K562 (cell line): ENCODE results near the gene ADAMTSL2. TPM values are rescaled to one million over a fixed set of nuclear protein-coding genes. Genes with fewer than 3 reads are reported as not detected.

Source experiments
- ATAC-seq: fragments of 200-7000 bp; cut with Tn5 transposase; 3 replicates; pipeline ENCODE4 v1.9.1; 2020; ENCODE audit warnings: moderate library complexity
- BruUV-seq: library from RNA; stranded (reverse); fragments of 400-500 nt; replicated peaks from 2 replicates; lab custom pipeline; 2021; lab: Mats Ljungman, UMichigan
- CTCF ChIA-PET: fragments of 300-600 bp; formaldehyde crosslinking; extraction: SDS; loops from one replicate; lab custom pipeline; 2021; ENCODE audit warnings: low intra/inter-chr PET ratio; lab: Yijun Ruan, JAX
- POLR2A ChIA-PET: fragments of 300-600, 350-650 bp; sonication (Branson Sonifier 250); formaldehyde crosslinking; extraction: SDS; loops from one replicate; lab custom pipeline; 2021; ENCODE audit warnings: antibody characterized with exemption, inconsistent platforms; lab: Yijun Ruan, JAX
- DNase-seq, 4 experiments: peaks; one replicate each; pipeline versions ENCODE4 v3.0.0 to v3.0.0-alpha.2; 2011 to 2018; ENCODE audit warnings: low spot score in 3 of 4, mixed read lengths in 3 of 4; ENCODE audit errors: extremely low read depth in 1 of 4
- FAIRE-seq: peaks from 2 replicates; lab custom pipeline; 2011; peaks lifted over from hg19 to GRCh38; lab: Jason Lieb, UNC
- H2AFZ ChIP-seq: 2 replicates; pipeline ENCODE4 v1.6.0; 2011; ENCODE audit warnings: low read depth, low read length, control low read depth, inconsistent platforms
- H3K27ac ChIP-seq: fragments of 200-600 bp; 3 replicates; pipeline ENCODE4 v1.8.0; 2011; ENCODE audit warnings: low read depth, mild to moderate bottlenecking, control low read depth, inconsistent platforms, low read length, moderate library complexity, mixed read lengths; ENCODE audit errors: extremely low read depth
- H3K27me3 ChIP-seq, 2 experiments: fragments of 300-600 bp in 1 of 2; 2 replicates in 1 of 2; 3 replicates in 1 of 2; pipeline versions ENCODE4 v1.6.0 to v1.8.0; 2011; ENCODE audit warnings: inconsistent platforms in 2 of 2, low read length in 2 of 2, mild to moderate bottlenecking in 1 of 2, mixed read lengths in 1 of 2, moderate library complexity in 1 of 2; ENCODE audit not compliant: control insufficient read depth in 2 of 2, insufficient read depth in 2 of 2
- H3K36me3 ChIP-seq: fragments of 300-600 bp; 3 replicates; pipeline ENCODE4 v1.8.0; 2011; ENCODE audit warnings: mild to moderate bottlenecking, low read length, inconsistent platforms; ENCODE audit not compliant: control insufficient read depth, insufficient read depth
- H3K4me1 ChIP-seq, 2 experiments: fragments of 200-600 bp in 1 of 2; replicated peaks in 1 of 2; 2 replicates in 1 of 2; 3 replicates in 1 of 2; pipeline versions ENCODE4 v1.5.1 to v1.8.0; 2011; ENCODE audit warnings: inconsistent platforms in 2 of 2, low read length in 2 of 2, mild to moderate bottlenecking in 1 of 2, mixed read lengths in 1 of 2, moderate library complexity in 1 of 2; ENCODE audit not compliant: control insufficient read depth in 2 of 2, insufficient read depth in 2 of 2
- H3K4me2 ChIP-seq: 2 replicates; pipeline ENCODE4 v1.6.1; 2011; ENCODE audit warnings: low read length, control low read depth, inconsistent platforms, mixed read lengths; ENCODE audit not compliant: insufficient read depth
- H3K4me3 ChIP-seq: fragments of 200-600 bp; sonication (generic), shearing (Covaris generic); 2 replicates; pipeline ENCODE4 v1.5.1; 2016; ENCODE audit warnings: control low read depth, inconsistent platforms
- H3K79me2 ChIP-seq: fragments of 200-600 bp; 3 replicates; pipeline ENCODE4 v1.8.0; 2011; ENCODE audit warnings: low read length, inconsistent platforms; ENCODE audit not compliant: control insufficient read depth, insufficient read depth
- H3K9ac ChIP-seq, 2 experiments: 2 replicates each; pipeline versions ENCODE4 v1.6.0 to v1.6.1; 2011; ENCODE audit warnings: low read depth in 2 of 2, low read length in 2 of 2, control low read depth in 1 of 2, inconsistent platforms in 1 of 2, mild to moderate bottlenecking in 1 of 2, mixed read lengths in 1 of 2; ENCODE audit not compliant: insufficient read depth in 1 of 2
- H3K9me1 ChIP-seq: one replicate; pipeline ENCODE4 v1.6.0; 2011; ENCODE audit warnings: inconsistent platforms, mild to moderate bottlenecking, low read length, moderate library complexity; ENCODE audit not compliant: control insufficient read depth, insufficient read depth
- H3K9me3 ChIP-seq: replicated peaks from 2 replicates; pipeline ENCODE4 v1.5.1; 2011; ENCODE audit warnings: low read depth, low read length, inconsistent platforms; ENCODE audit not compliant: control insufficient read depth, insufficient read depth
- H4K20me1 ChIP-seq: replicated peaks from 2 replicates; pipeline ENCODE4 v1.6.1; 2011; ENCODE audit warnings: low read length, inconsistent platforms, mixed read lengths; ENCODE audit not compliant: control insufficient read depth, insufficient read depth
- CBX1 ChIP-seq: sonication (generic); IDR thresholded peaks from 2 replicates; pipeline ENCODE4 v1.6.1; 2016; ENCODE audit warnings: antibody characterized with exemption, low read depth, mild to moderate bottlenecking
- CBX3 ChIP-seq, 2 experiments: IDR thresholded peaks; 1 replicate in 1 of 2; 2 replicates in 1 of 2; pipeline ENCODE4 v1.6.1; 2012; ENCODE audit warnings: inconsistent platforms in 2 of 2, low read length in 2 of 2, borderline replicate concordance in 1 of 2, control low read depth in 1 of 2
- CHD4 ChIP-seq: fragments of 200-600 bp; sonication (generic); IDR thresholded peaks from 3 replicates; pipeline ENCODE4 v1.6.1; 2012; ENCODE audit warnings: low read depth, mild to moderate bottlenecking, mixed read lengths, low read length, inconsistent platforms; ENCODE audit not compliant: insufficient read depth, insufficient replicate concordance, poor library complexity, severe bottlenecking
- ESRRA ChIP-seq: fragments of 450-650 bp; IDR thresholded peaks from 2 replicates; pipeline ENCODE4 v1.6.1; 2014; ENCODE audit warnings: low read depth, mild to moderate bottlenecking, moderate library complexity, borderline replicate concordance
- ETV5 ChIP-seq: sonication (generic); formaldehyde crosslinking; IDR thresholded peaks from 2 replicates; pipeline ENCODE4 v1.4.0; 2020; ENCODE audit warnings: low read depth, mild to moderate bottlenecking, missing genetic modification reagents
- SPI1 ChIP-seq: IDR thresholded peaks from 2 replicates; pipeline ENCODE4 v1.6.1; 2011; ENCODE audit warnings: low read depth, low read length, control low read depth, borderline replicate concordance
- TRIM24 ChIP-seq, 2 experiments: fragments of 450-650 bp; IDR thresholded peaks; 2 replicates each; pipeline ENCODE4 v1.6.1; 2016
- ZC3H8 ChIP-seq: fragments of 450-650 bp; IDR thresholded peaks from 2 replicates; pipeline ENCODE4 v1.6.1; 2017
- ZNF217 ChIP-seq: sonication (generic); formaldehyde crosslinking; IDR thresholded peaks from 2 replicates; pipeline ENCODE4 v1.8.0; 2022; ENCODE audit warnings: mild to moderate bottlenecking, missing genetic modification reagents
- WGBS: fragments of 100-300 bp; shearing (Covaris generic); methylation state at CpG from one replicate; pipeline ENCODE4 v1.1.6; 2016; ENCODE audit warnings: low coverage, mixed read lengths; ENCODE audit not compliant: insufficient coverage; ENCODE audit errors: missing lambda C conversion rate; 5-methylcytosine and 5-hydroxymethylcytosine counted together
- in situ Hi-C: fragments of 300-500 bp; cut with MboI; formaldehyde crosslinking; loops from 4 replicates; pipeline ENCODE4 v1.15.0; 2018; ENCODE audit warnings: inconsistent platforms, mixed read lengths
- intact Hi-C: fragments of 100-400 bp; cut with micrococcal nuclease; formaldehyde crosslinking; loops from 2 replicates; pipeline ENCODE4 v1.14.2; 2022
- polyA plus RNA-seq, 8 experiments: library from polyadenylated mRNA; depleted of rRNA in 4 of 8; stranded (reverse) in 5 of 8; unstranded in 3 of 8; fragments of >200 nt; fragmentation: Nextera tagmentation in 2 of 8; fragmentation: Illumina TruSeq in 1 of 8; extraction: Ambion mirVana in 2 of 8; extraction: Trizol in 1 of 8; gene quantifications; 2 replicates each; pipeline versions ENCODE4 v1.2.1 to v1.2.3, GENCODE V29; 2011 to 2014; ENCODE audit warnings: inconsistent platforms in 1 of 8, missing spikeins in 1 of 8
- total RNA-seq, 7 experiments: library from RNA; depleted of rRNA in 6 of 7; stranded (reverse); fragments of >200 nt in 6 of 7; fragmentation: Illumina TruSeq in 2 of 7; extraction: Trizol in 2 of 7; gene quantifications; 2 replicates each; pipeline versions ENCODE4 v1.2.1 to v1.2.3, GENCODE V29; 2011 to 2021; ENCODE audit warnings: low replicate concordance in 1 of 7
- TF ChIP-seq, protein P1 (sequence below): fragments of 450-650 bp; IDR thresholded peaks from 2 replicates; pipeline ENCODE4 v1.6.1; 2018; ENCODE audit warnings: mild to moderate bottlenecking, low read depth; ENCODE audit not compliant: partially characterized antibody

The ADAMTSL2 gene
- total and polyA plus RNA-seq, 9 of the 15 experiments (the other 6 are each of a cell fraction or from before 2014, with no cell fraction given) = 0.04 TPM; not detected in 8

- TF ChIP-seq CBX1 (peak; percentile 88; the same call in 1 of the 2 replicates), CBX3 (IDR thresholded peaks at IDR 0.05; ENCODE audit: borderline replicate concordance in 1 of 2, low read length in 2 of 2) (peak; percentile 54 to 96), SPI1 (no peak), ZC3H8 (no peak), CHD4 (no peak), TRIM24 (IDR thresholded peaks at IDR 0.05) (peak in 1 of 2 experiments; percentile 72; a peak in 1 of 4 replicates)
- TF ChIP-seq, protein P1, sequence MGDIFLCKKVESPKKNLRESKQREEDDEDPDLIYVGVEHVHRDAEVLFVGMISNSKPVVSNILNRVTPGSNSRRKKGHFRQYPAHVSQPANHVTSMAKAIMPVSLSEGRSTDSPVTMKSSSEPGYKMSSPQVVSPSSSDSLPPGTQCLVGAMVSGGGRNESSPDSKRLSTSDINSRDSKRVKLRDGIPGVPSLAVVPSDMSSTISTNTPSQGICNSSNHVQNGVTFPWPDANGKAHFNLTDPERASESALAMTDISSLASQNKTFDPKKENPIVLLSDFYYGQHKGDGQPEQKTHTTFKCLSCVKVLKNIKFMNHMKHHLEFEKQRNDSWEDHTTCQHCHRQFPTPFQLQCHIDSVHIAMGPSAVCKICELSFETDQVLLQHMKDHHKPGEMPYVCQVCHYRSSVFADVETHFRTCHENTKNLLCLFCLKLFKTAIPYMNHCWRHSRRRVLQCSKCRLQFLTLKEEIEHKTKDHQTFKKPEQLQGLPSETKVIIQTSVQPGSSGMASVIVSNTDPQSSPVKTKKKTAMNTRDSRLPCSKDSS = peak; percentile 53
These were observed 62.9 kb downstream of the ADAMTSL2 start (continued) for GRCh38 chr9:133597316-133597957.

DNA sequence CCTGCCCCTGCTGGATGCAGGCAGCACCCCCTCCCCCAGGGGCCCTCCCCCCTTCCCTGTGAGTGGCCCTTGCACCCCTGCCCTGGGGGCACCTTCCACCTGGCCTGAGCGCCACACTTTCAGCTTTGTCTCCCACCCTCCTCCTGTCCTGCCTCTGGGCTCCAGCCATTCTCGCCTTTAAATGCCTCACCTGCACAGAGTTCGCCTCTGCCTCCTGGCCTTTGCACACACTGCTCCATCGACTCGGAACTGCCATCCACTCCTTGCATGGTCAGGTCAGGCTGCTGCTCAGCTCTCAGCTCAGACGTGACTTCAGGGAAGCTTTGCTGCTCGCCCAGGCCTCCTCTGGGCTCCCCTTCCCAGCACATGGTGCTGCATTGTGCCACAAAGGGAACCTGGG lies 64.5 kb downstream of the ADAMTSL2 start:
- ChIA-PET POLR2A (no interaction called here), CTCF (no interaction called here)
- in situ Hi-C loops = no loop called here
- DNase-seq (no peak), ATAC-seq (no peak), FAIRE-seq (no peak)
- no peaks in the 10 kb centered on the region for H3K4me1 ChIP-seq
- no peaks in the 10 kb centered on the region; the same call in 1 of the 2 replicates for H3K9me3 ChIP-seq
- H4K20me1 ChIP-seq = no peaks in the 10 kb centered on the region
- H2AFZ ChIP-seq = no peak overlapping the region
- H3K9me1 ChIP-seq = no peaks in the 10 kb centered on the region
- H3K36me3 ChIP-seq = no peaks in the 10 kb centered on the region
- intact Hi-C loops = no loop called here
- no TSS peak for BruUV-seq
- H3K4me2 ChIP-seq = no peak overlapping the region
- H3K79me2 ChIP-seq = no peaks in the 10 kb centered on the region
- no peak overlapping the region for H3K9ac ChIP-seq
- TF ChIP-seq ESRRA (no peak), ZNF217 (CRISPR knock-in tag) (no peak), ETV5 (no peak)
- WGBS = 0% methylated on average over 7 of the region's 7 CpGs
- no peak overlapping the region for H3K4me3 ChIP-seq
- peaks cover 6 to 20% of the 10 kb centered on the region in 2 experiments; a peak in 3 of 5 replicates for H3K27me3 ChIP-seq
- no peak overlapping the region for H3K27ac ChIP-seq
